Gastroesophageal sphincter (tissue), 3 donors: ENCODE results near the gene KCNK6.

Source experiments
- CTCF ChIP-seq, 4 experiments: fragments of 200-600 bp in 2 of 4; fragments of 450-650 bp in 2 of 4; sonication (generic) in 1 of 4; IDR thresholded peaks; one replicate each; pipeline ENCODE4 v1.5.1; 2017 to 2019; ENCODE audit warnings: antibody characterized with exemption in 4 of 4, mild to moderate bottlenecking in 2 of 4, moderate library complexity in 2 of 4
- POLR2A ChIP-seq, 2 donors: fragments of 450-650 bp; IDR thresholded peaks; one replicate each; pipeline ENCODE4 v1.6.1; 2017; ENCODE audit warnings: antibody characterized with exemption in 2 of 2, mild to moderate bottlenecking in 2 of 2, moderate library complexity in 1 of 2

- TF ChIP-seq CTCF (IDR thresholded peaks at IDR 0.05): no peak
- TF ChIP-seq POLR2A (IDR thresholded peaks at IDR 0.05): no peak
These were observed 13.4 kb upstream of the KCNK6 start for GRCh38 chr19:38306236-38306635.
